H9 (cell line): ENCODE data around the gene DTX2. TPM values are rescaled to one million over a fixed set of nuclear protein-coding genes. Genes with fewer than 3 reads are reported as not detected.
"Not testable (repeated sequence)": the region's sequence is repeated elsewhere in the genome, so short reads cannot be mapped to it uniquely, and the experiment has no call there.

Experiments
- DNase-seq: peaks from one replicate; pipeline ENCODE4 v3.0.0-alpha.2; 2017
- H2AFZ ChIP-seq: one replicate; pipeline ENCODE4 v1.6.1; 2013; ENCODE audit warnings: mild to moderate bottlenecking, low read length, control low read depth, moderate library complexity
- H2AK5ac ChIP-seq: 2 replicates; pipeline ENCODE4 v1.6.1; 2013; ENCODE audit warnings: low read length, control low read depth, mixed read lengths; ENCODE audit not compliant: insufficient read length
- H2BK120ac ChIP-seq: one replicate; pipeline ENCODE4 v1.6.1; 2013; ENCODE audit warnings: low read depth, mild to moderate bottlenecking, low read length, control low read depth, inconsistent platforms; ENCODE audit not compliant: poor library complexity, severe bottlenecking
- H2BK12ac ChIP-seq: 2 replicates; pipeline ENCODE4 v1.6.1; 2013; ENCODE audit warnings: low read length, control low read depth, mixed read lengths, low read depth; ENCODE audit not compliant: insufficient read length
- H2BK15ac ChIP-seq: 2 replicates; pipeline ENCODE4 v1.6.1; 2013; ENCODE audit warnings: low read depth, low read length, control low read depth
- H2BK20ac ChIP-seq: one replicate; pipeline ENCODE4 v1.6.1; 2013; ENCODE audit warnings: low read depth, mild to moderate bottlenecking, low read length, control low read depth, inconsistent platforms; ENCODE audit not compliant: poor library complexity, severe bottlenecking
- H2BK5ac ChIP-seq: 2 replicates; pipeline ENCODE4 v1.6.1; 2013; ENCODE audit warnings: low read length, control low read depth, mixed read lengths; ENCODE audit not compliant: insufficient read length
- H3K14ac ChIP-seq: 2 replicates; pipeline ENCODE4 v1.6.1; 2013; ENCODE audit warnings: low read length, control low read depth; ENCODE audit not compliant: insufficient read depth
- H3K18ac ChIP-seq: 2 replicates; pipeline ENCODE4 v1.6.1; 2013; ENCODE audit warnings: low read depth, mild to moderate bottlenecking, mixed read lengths, low read length, control low read depth; ENCODE audit not compliant: insufficient read length
- H3K23ac ChIP-seq: 2 replicates; pipeline ENCODE4 v1.6.1; 2013; ENCODE audit warnings: low read length, control low read depth, mixed read lengths, low read depth; ENCODE audit not compliant: insufficient read length
- H3K23me2 ChIP-seq: 2 replicates; pipeline ENCODE4 v1.6.1; 2013; ENCODE audit warnings: low read depth, mild to moderate bottlenecking, mixed read lengths, low read length, control low read depth; ENCODE audit not compliant: insufficient read length, poor library complexity, severe bottlenecking
- H3K27ac ChIP-seq: 2 replicates; pipeline ENCODE4 v1.5.1; 2013; ENCODE audit warnings: low read length, control low read depth, mixed read lengths, low read depth; ENCODE audit not compliant: insufficient read length
- H3K27me3 ChIP-seq: 2 replicates; pipeline ENCODE4 v1.6.1; 2013; ENCODE audit warnings: low read length, control low read depth, inconsistent platforms; ENCODE audit not compliant: insufficient read depth
- H3K4ac ChIP-seq: 2 replicates; pipeline ENCODE4 v1.6.1; 2013; ENCODE audit warnings: low read depth, mild to moderate bottlenecking, control low read depth, inconsistent platforms, low read length, moderate library complexity
- H3K4me1 ChIP-seq: 2 replicates; pipeline ENCODE4 v1.6.1; 2013; ENCODE audit warnings: low read length, control low read depth, inconsistent platforms; ENCODE audit not compliant: insufficient read depth
- H3K4me2 ChIP-seq: 2 replicates; pipeline ENCODE4 v1.6.1; 2013; ENCODE audit warnings: low read length, control low read depth, mixed read lengths; ENCODE audit not compliant: insufficient read length, insufficient read depth
- H3K56ac ChIP-seq: 2 replicates; pipeline ENCODE4 v1.6.1; 2013; ENCODE audit warnings: low read depth, mild to moderate bottlenecking, mixed read lengths, low read length, control low read depth; ENCODE audit not compliant: insufficient read length
- H3K79me1 ChIP-seq: 2 replicates; pipeline ENCODE4 v1.6.1; 2013; ENCODE audit warnings: low read depth, mild to moderate bottlenecking, moderate library complexity, low read length, control low read depth, inconsistent platforms; ENCODE audit not compliant: insufficient read depth, poor library complexity, severe bottlenecking
- H3K79me2 ChIP-seq: 2 replicates; pipeline ENCODE4 v1.6.1; 2013; ENCODE audit warnings: low read length, control low read depth, inconsistent platforms; ENCODE audit not compliant: insufficient read depth
- H3K9ac ChIP-seq: 2 replicates; pipeline ENCODE4 v1.6.1; 2013; ENCODE audit warnings: low read length, control low read depth, mixed read lengths; ENCODE audit not compliant: insufficient read length; ENCODE audit errors: extremely low read depth
- H3K9me3 ChIP-seq: one replicate; pipeline ENCODE4 v1.6.1; 2013; ENCODE audit warnings: low read depth, low read length, inconsistent platforms; ENCODE audit not compliant: control insufficient read depth
- H3T11ph ChIP-seq: one replicate; pipeline ENCODE4 v1.6.1; 2013; ENCODE audit warnings: mild to moderate bottlenecking, low read length, control low read depth, inconsistent platforms
- H4K20me1 ChIP-seq: one replicate; pipeline ENCODE4 v1.6.1; 2013; ENCODE audit not compliant: control insufficient read depth, insufficient read length, insufficient read depth
- H4K5ac ChIP-seq: 2 replicates; pipeline ENCODE4 v1.6.1; 2013; ENCODE audit warnings: low read depth, mild to moderate bottlenecking, mixed read lengths, low read length, control low read depth; ENCODE audit not compliant: insufficient read length
- H4K8ac ChIP-seq: replicated peaks from 2 replicates; pipeline ENCODE4 v1.6.1; 2013; ENCODE audit warnings: low read length, control low read depth, mixed read lengths, low read depth; ENCODE audit not compliant: insufficient read length
- H4K91ac ChIP-seq: 2 replicates; pipeline ENCODE4 v1.6.1; 2013; ENCODE audit warnings: low read depth, mild to moderate bottlenecking, moderate library complexity, mixed read lengths, low read length, control low read depth; ENCODE audit not compliant: insufficient read length
- H3K27ac Mint-ChIP-seq, 3 experiments: 2 replicates in 2 of 3; 3 replicates in 1 of 3; pipeline ENCODE4 v1.8.0; 2020 to 2021; ENCODE audit warnings: mixed read lengths in 3 of 3, mild to moderate bottlenecking in 1 of 3, moderate library complexity in 1 of 3
- H3K27me3 Mint-ChIP-seq: 2 replicates; pipeline ENCODE4 v1.8.0; 2021; ENCODE audit warnings: low read depth, mild to moderate bottlenecking, moderate library complexity, mixed read lengths
- H3K36me3 Mint-ChIP-seq, 3 experiments: 2 replicates in 2 of 3; 3 replicates in 1 of 3; pipeline ENCODE4 v1.8.0; 2020 to 2021; ENCODE audit warnings: low read depth in 3 of 3, mixed read lengths in 3 of 3; ENCODE audit not compliant: insufficient read depth in 1 of 3
- H3K4me1 Mint-ChIP-seq, 2 experiments: 2 replicates each; pipeline ENCODE4 v1.8.0; 2020; ENCODE audit warnings: mixed read lengths in 2 of 2
- H3K4me3 Mint-ChIP-seq, 2 experiments: 2 replicates in 1 of 2; 3 replicates in 1 of 2; pipeline ENCODE4 v1.8.0; 2020 to 2021; ENCODE audit warnings: mild to moderate bottlenecking in 2 of 2, mixed read lengths in 2 of 2, moderate library complexity in 1 of 2
- H3K9me3 Mint-ChIP-seq, 2 experiments: 2 replicates in 1 of 2; 3 replicates in 1 of 2; pipeline ENCODE4 v1.8.0; 2020; ENCODE audit warnings: mild to moderate bottlenecking in 2 of 2, mixed read lengths in 2 of 2, moderate library complexity in 1 of 2
- WGBS: extraction: QIAGEN DNeasy Blood & Tissue Kit; methylation state at CpG from one replicate; pipeline ENCODE4 v1.1.7; 2013; ENCODE audit warnings: missing lambda C conversion rate, low lambda C conversion rate, mixed read lengths; ENCODE audit not compliant: insufficient read length; ENCODE audit errors: extremely low coverage; 5-methylcytosine and 5-hydroxymethylcytosine counted together
- total RNA-seq: library from RNA; stranded (reverse); gene quantifications from 2 replicates; pipeline ENCODE4 v1.2.1, GENCODE V29; 2021

DTX2 gene
- total RNA-seq, 1 experiment from 2014 or later = 48.8 TPM

DNA sequence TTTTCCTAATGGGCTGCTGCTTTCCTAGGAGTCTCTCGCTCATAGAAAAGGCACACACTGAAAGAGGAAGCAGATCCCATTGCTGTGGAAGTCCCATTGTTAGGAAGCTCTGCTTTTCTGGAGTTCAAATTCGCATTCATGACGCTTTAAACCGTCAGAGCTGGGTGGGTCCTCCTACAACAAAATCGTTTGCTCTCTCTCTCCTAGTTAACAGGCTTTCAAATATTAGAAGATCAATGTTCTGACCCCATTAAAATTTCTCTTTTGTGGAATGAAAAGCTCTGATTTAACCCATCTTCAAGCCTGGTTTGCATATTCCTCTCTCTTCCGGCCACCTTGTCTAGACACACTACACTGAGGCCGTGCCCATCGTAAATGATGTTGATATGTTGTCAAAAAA is 81.7 kb downstream of the DTX2 start, which contains the start of gene SPDYE16:
Gene SPDYE16 (minus strand): TSS at position 101 of the 400 bp plus-strand sequence. CDS start 1,838 bp downstream, outside the sequence.
- H2BK5ac ChIP-seq, H3K4me2 ChIP-seq, H3K79me1 ChIP-seq, H3K27me3 Mint-ChIP-seq, DNase-seq, H3K14ac ChIP-seq, H3K27ac Mint-ChIP-seq, H4K91ac ChIP-seq, H3K27me3 ChIP-seq, H2AFZ ChIP-seq, H3K4me3 Mint-ChIP-seq, H3T11ph ChIP-seq, H3K4me1 Mint-ChIP-seq, H3K4me1 ChIP-seq, H3K79me2 ChIP-seq, H2BK15ac ChIP-seq, H2BK20ac ChIP-seq, H3K9me3 ChIP-seq, H3K23me2 ChIP-seq, H2BK12ac ChIP-seq, H3K56ac ChIP-seq, H4K8ac ChIP-seq, H4K5ac ChIP-seq, H3K9ac ChIP-seq, H2BK120ac ChIP-seq, H3K4ac ChIP-seq, H3K36me3 Mint-ChIP-seq, H3K18ac ChIP-seq, H4K20me1 ChIP-seq, H3K27ac ChIP-seq, H3K9me3 Mint-ChIP-seq, H3K23ac ChIP-seq, H2AK5ac ChIP-seq: not testable (repeated sequence)
- no CpG with 5 or more reads among the region's 8 CpGs for WGBS

DNA sequence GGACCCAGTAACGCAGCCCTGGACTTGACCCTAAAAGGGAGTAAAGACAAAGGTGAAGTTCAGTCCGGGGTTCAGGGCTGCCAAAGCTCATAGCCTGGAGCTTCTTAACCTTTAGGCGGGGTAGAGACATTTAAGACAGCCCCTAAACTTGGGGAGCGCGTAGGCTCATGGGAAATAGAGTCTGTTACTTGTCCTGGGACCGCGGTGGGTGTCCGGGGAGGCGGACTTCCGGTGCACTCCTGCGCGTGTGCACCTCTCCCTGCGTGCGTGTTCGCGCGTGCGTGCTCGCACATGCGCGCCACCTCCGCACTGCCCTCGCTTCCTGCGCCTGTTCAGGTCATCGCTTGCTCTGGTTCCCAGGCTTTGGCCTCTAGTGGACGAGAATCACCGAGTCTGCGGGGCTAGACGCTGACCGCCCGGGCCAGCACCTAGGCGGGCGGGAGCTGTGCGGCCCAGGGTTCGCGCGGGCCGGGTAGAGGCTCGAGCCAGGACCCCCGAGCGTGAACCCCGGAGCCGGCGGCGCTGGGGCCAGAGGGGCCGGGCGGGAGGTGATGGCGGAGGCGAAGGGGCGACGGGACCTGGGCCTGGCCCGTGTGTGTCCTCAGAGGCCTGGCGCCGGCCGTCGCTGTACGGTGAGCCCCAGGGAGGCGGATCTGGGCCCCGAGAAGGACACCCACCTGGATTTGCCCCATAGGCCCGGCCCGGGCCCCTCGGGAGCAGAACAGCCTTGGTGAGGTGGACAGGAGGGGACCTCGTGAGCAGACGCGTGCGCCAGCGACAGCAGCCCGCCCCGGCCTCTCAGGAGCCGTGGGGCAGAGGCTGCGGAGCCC is 87.7 kb downstream of the DTX2 start:
- H2BK120ac ChIP-seq, H4K91ac ChIP-seq, H3K27ac ChIP-seq, H4K5ac ChIP-seq, H2AFZ ChIP-seq, H3K14ac ChIP-seq, H3K4me1 ChIP-seq, H3K9me3 ChIP-seq, H3K79me1 ChIP-seq, H3K27me3 ChIP-seq, H2BK5ac ChIP-seq, H3K23me2 ChIP-seq, H2AK5ac ChIP-seq, H3K9me3 Mint-ChIP-seq, H3K4ac ChIP-seq, H4K20me1 ChIP-seq, H4K8ac ChIP-seq, H2BK12ac ChIP-seq, H3T11ph ChIP-seq, H2BK15ac ChIP-seq, H2BK20ac ChIP-seq, H3K4me1 Mint-ChIP-seq, H3K18ac ChIP-seq, H3K27me3 Mint-ChIP-seq, H3K56ac ChIP-seq, H3K79me2 ChIP-seq, H3K23ac ChIP-seq: not testable (repeated sequence)
- H3K4me3 Mint-ChIP-seq = peak overlapping the region; percentile 87 to 91
- Histone ChIP-seq H3K9ac (peak overlapping the region; percentile 17), H3K4me2 (peak overlapping the region; percentile 44)
- H3K36me3 Mint-ChIP-seq = peaks cover 4 to 11% (median 9%) of the 10 kb centered on the region in 3 experiments; a peak in 6 of 7 replicates
- H3K27ac Mint-ChIP-seq = peak overlapping the region in 2 of 3 experiments; percentile 79 to 84; a peak in 2 of 7 replicates
- no CpG with 5 or more reads among the region's 71 CpGs for WGBS
- DNase-seq = peak; percentile 96
